Transverse colon (tissue), 1 donor: Measurements from ENCODE around the gene WDR18.

ENCODE experiments used
- EP300 ChIP-seq: sonication (generic); formaldehyde crosslinking; IDR thresholded peaks from one replicate; pipeline ENCODE4 v1.6.1; 2017; ENCODE audit warnings: antibody characterized with exemption, low read depth
- POLR2A ChIP-seq: fragments of 450-650 bp; IDR thresholded peaks from one replicate; pipeline ENCODE4 v1.6.1; 2016; ENCODE audit warnings: antibody characterized with exemption, mild to moderate bottlenecking, moderate library complexity

DNA sequence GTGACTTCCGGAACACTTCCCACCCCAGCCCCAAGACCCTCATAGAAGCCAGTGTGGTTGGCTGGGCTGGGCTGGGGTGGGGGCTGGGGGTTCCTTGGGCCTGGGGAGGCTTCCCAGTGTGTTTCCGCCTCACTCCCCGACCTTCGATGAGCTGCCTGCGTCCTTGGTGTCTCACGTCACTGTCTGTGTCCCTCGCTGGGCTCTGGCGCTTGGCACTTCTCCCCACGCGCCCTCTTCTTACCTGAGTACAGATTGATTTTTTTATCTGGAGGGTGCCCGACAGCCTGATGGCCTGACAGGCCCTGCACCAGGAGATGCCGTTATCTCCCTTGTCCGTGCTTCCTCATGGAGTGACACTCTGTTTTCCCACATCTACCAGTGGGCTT lies 8.5 kb downstream of the WDR18 start:
- TF ChIP-seq POLR2A (no peak), EP300 (no peak)
